ENCODE measurements around the gene BCKDHB.
A peak's percentile ranks its signal among the peaks of the same experiment; 100 is the strongest.

Gene BCKDHB

GRCh38 chr6:80338201-80338836, 231.8 kb downstream of the BCKDHB start:
- Histone ChIP-seq H3K36me3 (ENCODE audit: control insufficient read depth, low read length) (no peaks in the 10 kb centered on the region), H3K4me3 (ENCODE audit: low read length) (no peak overlapping the region), H3K9me3 (ENCODE audit: control insufficient read depth, insufficient read depth, low read length) (no peaks in the 10 kb centered on the region), H3K27ac (ENCODE audit: low read depth, low read length) (no peak overlapping the region), H3K4me1 (ENCODE audit: control insufficient read depth, low read length) (0 out of 2 replicates have a peak, but pooled peaks cover 2% of the 10 kb centered on the region), H3F3A (ENCODE audit: control insufficient read depth, insufficient read depth) (no peaks in the 10 kb centered on the region), H3K27me3 (ENCODE audit: control insufficient read depth, low read length) (no peaks in the 10 kb centered on the region), H3K79me2 (ENCODE audit: control insufficient read depth, low read length) (no peaks in the 10 kb centered on the region), H3K4me2 (ENCODE audit: low read length) (no peak overlapping the region), H3K9me2 (replicated peaks; ENCODE audit: control insufficient read depth, low read length) (no peaks in the 10 kb centered on the region), H4K20me1 (ENCODE audit: control insufficient read depth, insufficient read depth, low read depth, low read length) (no peaks in the 10 kb centered on the region)
- TF ChIP-seq EZH2phosphoT487 (IDR thresholded peaks at IDR 0.05; ENCODE audit: borderline replicate concordance, low read length) (no peak), CTCF (IDR thresholded peaks at IDR 0.05; ENCODE audit: low read depth, low read length, poor library complexity, severe bottlenecking) (peak; percentile 92)

- H3K4me3 ChIP-seq (ENCODE audit: low read length): no peak overlapping the region
- H3K27ac ChIP-seq (ENCODE audit: low read depth, low read length): no peak overlapping the region
- TF ChIP-seq EZH2phosphoT487 (IDR thresholded peaks at IDR 0.05; ENCODE audit: borderline replicate concordance, low read length): no peak
- TF ChIP-seq CTCF (IDR thresholded peaks at IDR 0.05; ENCODE audit: low read depth, low read length, poor library complexity, severe bottlenecking): no peak
- H3K27me3 ChIP-seq (ENCODE audit: control insufficient read depth, low read length): no peaks in the 10 kb centered on the region
- H4K20me1 ChIP-seq (ENCODE audit: control insufficient read depth, insufficient read depth, low read depth, low read length): no peaks in the 10 kb centered on the region
- H3K9me3 ChIP-seq (ENCODE audit: control insufficient read depth, insufficient read depth, low read length): no peaks in the 10 kb centered on the region
- no peaks in the 10 kb centered on the region for H3K36me3 ChIP-seq (ENCODE audit: control insufficient read depth, low read length)
- no peaks in the 10 kb centered on the region for H3K9me2 ChIP-seq (replicated peaks; ENCODE audit: control insufficient read depth, low read length)
- H3K4me2 ChIP-seq (ENCODE audit: low read length): no peak overlapping the region
- 0 out of 2 replicates have a peak, but pooled peaks cover 2% of the 10 kb centered on the region for H3K4me1 ChIP-seq (ENCODE audit: control insufficient read depth, low read length)
- H3F3A ChIP-seq (ENCODE audit: control insufficient read depth, insufficient read depth): no peaks in the 10 kb centered on the region
- no peaks in the 10 kb centered on the region for H3K79me2 ChIP-seq (ENCODE audit: control insufficient read depth, low read length)
These were observed 232.9 kb downstream of the BCKDHB start for GRCh38 chr6:80339421-80339820.

GRCh38 chr6:80340280-80340679, 233.8 kb downstream of the BCKDHB start:
- Histone ChIP-seq H3K4me3 (ENCODE audit: low read length) (no peak overlapping the region), H3K9me2 (replicated peaks; ENCODE audit: control insufficient read depth, low read length) (no peaks in the 10 kb centered on the region), H3K36me3 (ENCODE audit: control insufficient read depth, low read length) (no peaks in the 10 kb centered on the region), H3K4me1 (ENCODE audit: control insufficient read depth, low read length) (0 out of 2 replicates have a peak, but pooled peaks cover 2% of the 10 kb centered on the region), H3K4me2 (ENCODE audit: low read length) (no peak overlapping the region), H3K9me3 (ENCODE audit: control insufficient read depth, insufficient read depth, low read length) (no peaks in the 10 kb centered on the region), H4K20me1 (ENCODE audit: control insufficient read depth, insufficient read depth, low read depth, low read length) (no peaks in the 10 kb centered on the region), H3K79me2 (ENCODE audit: control insufficient read depth, low read length) (no peaks in the 10 kb centered on the region), H3K27ac (ENCODE audit: low read depth, low read length) (no peak overlapping the region), H3F3A (ENCODE audit: control insufficient read depth, insufficient read depth) (no peaks in the 10 kb centered on the region), H3K27me3 (ENCODE audit: control insufficient read depth, low read length) (no peaks in the 10 kb centered on the region)
- no peak for TF ChIP-seq EZH2phosphoT487 (IDR thresholded peaks at IDR 0.05; ENCODE audit: borderline replicate concordance, low read length)
- TF ChIP-seq CTCF (IDR thresholded peaks at IDR 0.05; ENCODE audit: low read depth, low read length, poor library complexity, severe bottlenecking): no peak

All from DOHH2 (cell line).